ENCODE data around the gene CCT5. TPM values are rescaled to one million over a fixed set of nuclear protein-coding genes. Genes with fewer than 3 reads are reported as not detected.

CCT5 gene
- polyA plus RNA-seq, 1 of the 3 experiments (the other 2 are of a cell fraction): 378 TPM

GRCh38 chr5:10253390-10253789 lies 3.3 kb downstream of the CCT5 start:
- peaks cover 61 to 67% of the 10 kb centered on the region in 2 experiments for H3K36me3 ChIP-seq (replicated peaks in 1 of 2; ENCODE audit: control insufficient read depth in 1 of 2, insufficient read depth in 2 of 2, low read length in 1 of 2)
- peaks cover 64% of the 10 kb centered on the region for H4K20me1 ChIP-seq (ENCODE audit: insufficient read depth)
- no peak overlapping the region for H3K4me2 ChIP-seq
- no peak for DNase-seq
- WGBS (ENCODE audit: low lambda C conversion rate): 80% methylated on average over 3 of the region's 3 CpGs
- no peaks in the 10 kb centered on the region for H3K9me3 ChIP-seq
- no peak overlapping the region for H3K9ac ChIP-seq
- H3K27me3 ChIP-seq (ENCODE audit: insufficient read depth): no peaks in the 10 kb centered on the region
- no peak overlapping the region for H2AFZ ChIP-seq (ENCODE audit: low read depth)
- H3K9me2 ChIP-seq: no peaks in the 10 kb centered on the region
- no peak overlapping the region for H3K27ac ChIP-seq (ENCODE audit: low read depth in 2 of 2, low read length in 1 of 2)
- peaks cover 5 to 19% of the 10 kb centered on the region in 2 experiments; a peak in 3 of 4 replicates for H3K4me1 ChIP-seq (ENCODE audit: control insufficient read depth in 1 of 2, insufficient read depth in 2 of 2, low read depth in 1 of 2, low read length in 1 of 2)
- no peak overlapping the region for H3K4me3 ChIP-seq (ENCODE audit: low read depth in 2 of 2, low read length in 1 of 2)
- H3F3A ChIP-seq (replicated peaks; ENCODE audit: insufficient read depth): peaks cover 4% of the 10 kb centered on the region
- CTCF ChIA-PET: no interaction called here
- H3K79me2 ChIP-seq (ENCODE audit: insufficient read depth): peaks cover 90% of the 10 kb centered on the region
- POLR2A ChIA-PET: no interaction called here
- no peak for TF ChIP-seq TEAD4 (IDR thresholded peaks at IDR 0.05; ENCODE audit: borderline replicate concordance, insufficient read depth)
- TF ChIP-seq RFX5 (IDR thresholded peaks at IDR 0.05; ENCODE audit: low read length): no peak
- TF ChIP-seq CTCF (IDR thresholded peaks at IDR 0.05): no peak
- no peak for TF ChIP-seq POLR2AphosphoS5 (IDR thresholded peaks at IDR 0.05; ENCODE audit: low read depth, low read length)
- no peak for TF ChIP-seq REST (IDR thresholded peaks at IDR 0.05; ENCODE audit: low read depth, low read length)
- TF ChIP-seq NRF1 (IDR thresholded peaks at IDR 0.05; ENCODE audit: low read depth, low read length): no peak
- TF ChIP-seq USF1 (IDR thresholded peaks at IDR 0.05; ENCODE audit: borderline replicate concordance, low read depth): no peak
- no peak for TF ChIP-seq MEF2A (IDR thresholded peaks at IDR 0.05; ENCODE audit: borderline replicate concordance, low read depth)
- no peak for TF ChIP-seq RXRA (IDR thresholded peaks at IDR 0.05; ENCODE audit: borderline replicate concordance, low read depth)
- TF ChIP-seq JUND (IDR thresholded peaks at IDR 0.05): no peak
- TF ChIP-seq PBX3 (IDR thresholded peaks at IDR 0.05): no peak
- TF ChIP-seq FOSL2 (IDR thresholded peaks at IDR 0.05; ENCODE audit: borderline replicate concordance, low read depth): no peak
- TF ChIP-seq SMC3 (IDR thresholded peaks at IDR 0.05; ENCODE audit: low read depth, low read length): no peak
- TF ChIP-seq EP300 (IDR thresholded peaks at IDR 0.05; ENCODE audit: borderline replicate concordance in 1 of 2, low read depth in 1 of 2, low read length in 1 of 2): no peak
- TF ChIP-seq SIN3A (IDR thresholded peaks at IDR 0.05; ENCODE audit: borderline replicate concordance, low read depth, low read length): no peak
- TF ChIP-seq EZH2phosphoT487 (IDR thresholded peaks at IDR 0.05; ENCODE audit: borderline replicate concordance, low read depth): no peak
